Effector CD8-positive, alpha-beta T cell (primary cell): ENCODE results near the gene MYADM.

Source experiments
- DNase-seq: peaks from one replicate; lab custom pipeline; 2025; lab: John Stamatoyannopoulos, UW

Gene MYADM

DNA sequence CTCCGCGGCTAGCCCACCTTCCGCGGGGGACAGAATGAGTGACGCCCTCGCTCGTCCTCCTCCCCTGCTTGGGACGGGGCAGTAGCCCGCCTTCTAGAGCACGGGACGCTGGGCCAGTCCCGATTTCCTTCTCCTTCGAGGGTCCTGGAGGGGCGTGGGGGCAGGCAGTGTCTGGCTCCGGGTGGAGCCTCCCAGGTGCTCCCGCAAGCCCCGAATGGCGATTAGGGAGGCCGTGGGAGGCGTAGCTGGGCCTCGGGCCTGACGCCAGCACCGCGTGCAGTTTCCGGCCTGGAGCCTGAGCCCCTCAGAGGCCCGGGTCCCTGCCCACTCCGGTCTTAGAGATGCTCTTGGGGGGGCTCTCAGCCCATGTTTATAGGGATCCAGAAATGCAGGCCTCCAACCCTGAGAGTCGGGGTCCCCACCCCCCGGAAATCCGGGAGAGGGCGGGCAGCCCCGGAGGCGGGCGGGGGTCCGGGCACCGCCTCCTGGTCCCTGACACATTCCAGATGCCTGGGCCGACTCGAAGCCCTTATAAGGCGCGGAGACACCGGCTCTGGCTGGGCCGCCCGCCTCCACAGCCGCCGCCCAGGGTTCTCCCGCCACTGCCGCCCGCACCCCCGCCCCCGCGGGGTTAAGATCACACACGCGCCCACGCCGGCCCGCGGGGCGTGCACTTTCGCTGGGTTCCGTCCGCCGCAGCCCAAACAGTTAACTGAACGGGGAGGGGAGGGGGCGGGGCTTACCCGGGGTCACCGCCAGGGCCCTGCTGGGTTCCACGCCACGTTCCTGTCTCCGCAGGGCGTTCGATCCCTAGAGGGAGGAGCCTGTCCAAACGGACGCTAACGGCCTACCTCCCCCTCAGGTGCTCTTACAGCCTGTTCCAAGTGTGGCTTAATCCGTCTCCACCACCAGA, 1.5 kb downstream of the MYADM start:
- DNase-seq, result peak; percentile 96

DNA sequence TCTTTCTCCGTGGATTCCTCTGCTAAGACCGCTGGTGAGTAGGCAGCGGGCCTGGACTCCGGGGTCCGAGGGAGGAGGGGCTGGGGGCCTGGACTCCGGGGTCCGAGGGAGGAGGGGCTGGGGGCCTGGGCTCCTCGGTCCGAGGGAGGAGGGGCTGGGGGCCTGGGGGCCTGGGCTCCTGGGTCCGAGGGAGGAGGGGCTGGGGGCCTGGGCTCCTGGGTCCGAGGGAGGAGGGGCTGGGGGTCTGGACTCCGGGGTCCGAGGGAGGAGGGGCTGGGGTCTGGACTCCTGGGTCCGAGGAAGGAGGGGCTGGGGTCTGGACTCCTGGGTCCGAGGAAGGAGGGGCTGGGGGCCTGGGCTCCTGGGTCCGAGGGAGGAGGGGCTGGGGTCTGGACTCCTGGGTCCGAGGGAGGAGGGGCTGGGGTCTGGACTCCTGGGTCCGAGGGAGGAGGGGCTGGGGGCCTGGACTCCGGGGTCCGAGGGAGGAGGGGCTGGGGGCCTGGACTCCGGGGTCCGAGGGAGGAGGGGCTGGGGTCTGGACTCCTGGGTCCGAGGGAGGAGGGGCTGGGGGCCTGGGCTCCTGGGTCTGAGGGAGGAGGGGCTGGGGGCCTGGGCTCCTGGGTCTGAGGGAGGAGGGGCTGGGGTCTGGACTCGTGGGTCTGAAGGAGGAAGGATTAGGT, 2.3 kb downstream of the MYADM start:
- peak; percentile 27 for DNase-seq

DNA sequence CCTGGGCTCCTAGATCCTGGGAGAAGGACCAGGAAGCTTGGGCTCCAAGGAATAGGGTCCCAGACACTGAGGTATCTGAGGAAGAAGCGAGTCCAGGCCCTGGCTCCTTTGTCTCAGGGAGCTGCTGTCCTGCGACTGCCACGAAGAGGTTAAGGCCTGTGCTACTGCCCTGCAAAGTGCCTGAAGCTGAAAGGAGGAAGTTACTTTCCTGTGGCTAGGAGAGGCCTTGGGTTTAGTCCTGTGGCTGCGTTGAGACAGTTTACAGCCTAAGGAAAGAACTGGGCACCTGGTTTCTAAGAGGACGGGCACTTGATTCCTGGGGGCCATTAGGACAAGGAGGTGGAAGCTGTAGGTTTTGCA, 2.8 kb downstream of the MYADM start:
- DNase-seq, result no peak

DNA sequence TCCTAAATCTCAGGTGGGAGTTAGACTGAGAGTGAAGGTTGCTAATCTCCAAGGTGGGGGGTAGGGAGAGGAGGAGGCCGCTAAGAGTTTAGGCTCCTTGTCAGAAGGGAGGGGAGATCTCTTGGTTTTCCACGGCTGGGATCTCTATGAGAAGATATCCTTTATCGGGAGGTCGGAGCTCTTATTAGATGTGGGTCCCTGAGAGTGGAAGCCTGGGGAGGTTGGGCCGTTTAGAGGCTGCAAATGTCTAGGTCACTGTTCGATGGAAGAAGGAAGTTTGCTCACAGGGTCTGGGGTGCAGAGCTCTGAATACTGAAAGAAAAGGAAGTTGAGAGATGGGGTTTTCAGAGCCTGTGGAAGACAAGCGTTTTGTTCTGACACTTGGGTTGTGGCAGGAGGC, 3.8 kb downstream of the MYADM start:
- no peak for DNase-seq

DNA sequence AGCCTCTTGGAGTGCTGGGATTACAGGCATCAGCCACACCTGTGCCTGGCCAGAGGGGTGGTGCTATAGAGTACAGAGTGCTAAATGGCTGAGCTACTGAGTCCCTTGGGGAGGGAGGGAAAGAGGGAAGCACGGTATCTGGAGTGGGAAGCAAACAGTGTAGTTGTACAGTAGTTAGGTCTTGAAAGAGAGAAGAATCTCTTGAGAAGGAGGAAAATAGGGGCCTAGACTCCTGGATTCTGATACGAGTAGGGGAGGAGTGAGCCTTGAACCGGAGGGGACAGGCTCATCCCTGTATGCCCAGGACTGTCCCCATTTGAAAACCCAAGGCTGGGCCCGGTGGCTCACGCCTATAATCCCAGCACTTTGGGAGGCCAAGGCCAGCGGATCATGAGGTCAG, 5.1 kb downstream of the MYADM start:
- DNase-seq, result no peak

DNA sequence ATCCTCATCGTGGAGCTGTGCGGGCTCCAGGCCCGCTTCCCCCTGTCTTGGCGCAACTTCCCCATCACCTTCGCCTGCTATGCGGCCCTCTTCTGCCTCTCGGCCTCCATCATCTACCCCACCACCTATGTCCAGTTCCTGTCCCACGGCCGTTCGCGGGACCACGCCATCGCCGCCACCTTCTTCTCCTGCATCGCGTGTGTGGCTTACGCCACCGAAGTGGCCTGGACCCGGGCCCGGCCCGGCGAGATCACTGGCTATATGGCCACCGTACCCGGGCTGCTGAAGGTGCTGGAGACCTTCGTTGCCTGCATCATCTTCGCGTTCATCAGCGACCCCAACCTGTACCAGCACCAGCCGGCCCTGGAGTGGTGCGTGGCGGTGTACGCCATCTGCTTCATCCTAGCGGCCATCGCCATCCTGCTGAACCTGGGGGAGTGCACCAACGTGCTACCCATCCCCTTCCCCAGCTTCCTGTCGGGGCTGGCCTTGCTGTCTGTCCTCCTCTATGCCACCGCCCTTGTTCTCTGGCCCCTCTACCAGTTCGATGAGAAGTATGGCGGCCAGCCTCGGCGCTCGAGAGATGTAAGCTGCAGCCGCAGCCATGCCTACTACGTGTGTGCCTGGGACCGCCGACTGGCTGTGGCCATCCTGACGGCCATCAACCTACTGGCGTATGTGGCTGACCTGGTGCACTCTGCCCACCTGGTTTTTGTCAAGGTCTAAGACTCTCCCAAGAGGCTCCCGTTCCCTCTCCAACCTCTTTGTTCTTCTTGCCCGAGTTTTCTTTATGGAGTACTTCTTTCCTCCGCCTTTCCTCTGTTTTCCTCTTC, 6.3 kb downstream of the MYADM start:
- DNase-seq, result peak; percentile 27

DNA sequence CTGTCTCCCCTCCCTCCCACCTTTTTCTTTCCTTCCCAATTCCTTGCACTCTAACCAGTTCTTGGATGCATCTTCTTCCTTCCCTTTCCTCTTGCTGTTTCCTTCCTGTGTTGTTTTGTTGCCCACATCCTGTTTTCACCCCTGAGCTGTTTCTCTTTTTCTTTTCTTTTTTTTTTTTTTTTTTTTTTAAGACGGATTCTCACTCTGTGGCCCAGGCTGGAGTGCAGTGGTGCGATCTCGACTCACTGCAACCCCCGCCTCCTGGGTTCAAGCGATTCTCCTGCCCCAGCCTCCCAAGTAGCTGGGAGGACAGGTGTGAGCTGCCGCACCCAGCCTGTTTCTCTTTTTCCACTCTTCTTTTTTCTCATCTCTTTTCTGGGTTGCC, 6.9 kb downstream of the MYADM start:
- no peak for DNase-seq

DNA sequence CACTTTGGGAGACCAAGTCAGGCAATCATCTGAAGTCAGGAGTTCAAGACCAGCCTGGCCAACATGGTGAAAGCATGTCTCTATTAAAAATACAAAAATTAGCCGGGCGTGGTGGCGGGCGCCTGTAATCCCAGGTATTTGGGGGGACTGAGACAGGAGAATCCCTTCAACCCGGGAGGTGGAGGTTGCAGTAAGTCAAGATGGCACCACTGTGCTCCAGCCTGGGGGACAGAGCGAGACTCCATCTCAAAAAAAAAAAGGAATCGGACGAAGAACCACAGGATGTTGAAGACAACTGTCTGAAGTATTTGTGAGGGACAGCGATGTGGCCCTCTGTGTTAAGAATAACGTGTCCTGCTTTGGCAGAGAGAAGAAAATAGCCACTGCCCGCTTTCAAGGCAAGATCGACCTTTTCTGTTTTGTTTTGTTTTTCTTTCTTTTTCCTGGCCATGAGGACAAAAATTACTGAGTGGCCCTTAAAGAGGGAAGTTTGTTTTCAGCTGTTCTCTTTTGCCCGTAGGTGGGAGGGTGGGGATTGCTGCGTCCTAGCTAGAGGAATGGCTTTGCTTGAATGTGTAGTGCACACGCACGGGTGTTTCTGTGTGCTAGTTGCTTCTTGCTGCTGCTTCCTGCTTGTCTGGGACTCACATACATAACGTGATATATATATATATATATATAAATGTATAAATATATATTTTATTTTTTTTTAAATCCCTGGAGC, 8.1 kb downstream of the MYADM start:
- DNase-seq, result no peak

DNA sequence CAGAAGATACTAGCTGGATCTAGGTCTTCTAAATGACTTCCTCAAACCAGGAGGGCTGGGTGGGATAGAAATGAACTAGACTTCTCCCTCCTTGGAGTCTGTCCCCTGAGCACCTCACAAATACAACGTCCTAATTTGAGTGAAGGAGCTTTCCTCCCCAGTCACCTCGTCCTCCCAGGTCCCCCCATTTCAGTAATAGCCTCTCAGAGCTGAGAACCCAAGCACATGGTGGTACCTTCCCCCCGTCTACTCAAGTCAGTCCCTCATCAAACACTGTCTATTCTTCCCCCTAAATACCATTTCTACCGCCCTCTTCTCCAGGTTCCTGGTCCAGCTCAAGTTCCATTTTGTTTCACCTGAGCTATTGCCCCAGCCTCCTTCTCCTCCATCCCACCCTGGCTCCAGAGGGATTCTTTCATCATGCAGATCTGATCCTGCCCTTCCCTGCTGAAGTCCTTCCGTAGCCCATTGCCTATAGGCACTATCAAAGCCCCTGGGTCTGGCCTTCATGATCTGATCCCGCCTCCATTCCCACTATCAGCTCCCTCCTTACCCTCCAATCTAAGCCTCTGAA, 9.1 kb downstream of the MYADM start:
- DNase-seq, result no peak

DNA sequence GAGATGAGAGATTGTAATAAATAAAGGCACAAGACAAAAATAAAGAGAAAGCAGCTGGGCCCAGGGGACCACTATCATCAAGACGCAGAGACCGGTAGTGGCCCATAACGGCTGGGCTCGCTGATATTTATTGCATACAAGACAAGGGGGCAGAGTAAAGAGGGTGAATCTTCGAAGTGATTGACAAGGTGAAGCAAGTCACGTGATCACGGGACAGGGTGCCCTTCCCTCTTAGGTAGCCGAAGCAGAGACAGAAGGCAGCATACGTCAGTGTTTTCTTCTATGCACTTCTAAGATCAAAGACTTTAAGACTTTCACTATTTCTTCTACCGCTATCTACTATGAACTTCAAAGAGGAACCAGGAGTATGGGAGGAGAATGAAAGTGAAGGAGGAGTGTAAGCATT, 9.7 kb downstream of the MYADM start:
- peak; percentile 12 for DNase-seq

DNA sequence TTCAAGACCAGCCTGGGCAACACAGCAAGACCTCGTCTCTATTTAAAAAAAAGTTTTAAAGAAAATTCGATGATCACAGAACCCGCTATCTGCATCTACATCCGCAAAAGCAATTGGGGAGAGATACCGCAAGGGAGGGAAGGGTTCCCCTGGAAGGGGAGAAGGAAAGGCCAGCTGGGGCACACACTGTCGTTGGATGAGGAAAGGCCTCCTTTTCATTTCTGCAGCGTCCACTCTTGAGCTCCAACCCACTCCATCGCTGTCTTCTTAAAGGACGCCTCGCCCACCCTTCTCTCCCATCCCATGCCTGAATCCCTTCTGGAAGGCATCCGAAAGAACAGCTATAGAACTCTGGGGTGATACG, 11.1 kb downstream of the MYADM start:
- no peak for DNase-seq

DNA sequence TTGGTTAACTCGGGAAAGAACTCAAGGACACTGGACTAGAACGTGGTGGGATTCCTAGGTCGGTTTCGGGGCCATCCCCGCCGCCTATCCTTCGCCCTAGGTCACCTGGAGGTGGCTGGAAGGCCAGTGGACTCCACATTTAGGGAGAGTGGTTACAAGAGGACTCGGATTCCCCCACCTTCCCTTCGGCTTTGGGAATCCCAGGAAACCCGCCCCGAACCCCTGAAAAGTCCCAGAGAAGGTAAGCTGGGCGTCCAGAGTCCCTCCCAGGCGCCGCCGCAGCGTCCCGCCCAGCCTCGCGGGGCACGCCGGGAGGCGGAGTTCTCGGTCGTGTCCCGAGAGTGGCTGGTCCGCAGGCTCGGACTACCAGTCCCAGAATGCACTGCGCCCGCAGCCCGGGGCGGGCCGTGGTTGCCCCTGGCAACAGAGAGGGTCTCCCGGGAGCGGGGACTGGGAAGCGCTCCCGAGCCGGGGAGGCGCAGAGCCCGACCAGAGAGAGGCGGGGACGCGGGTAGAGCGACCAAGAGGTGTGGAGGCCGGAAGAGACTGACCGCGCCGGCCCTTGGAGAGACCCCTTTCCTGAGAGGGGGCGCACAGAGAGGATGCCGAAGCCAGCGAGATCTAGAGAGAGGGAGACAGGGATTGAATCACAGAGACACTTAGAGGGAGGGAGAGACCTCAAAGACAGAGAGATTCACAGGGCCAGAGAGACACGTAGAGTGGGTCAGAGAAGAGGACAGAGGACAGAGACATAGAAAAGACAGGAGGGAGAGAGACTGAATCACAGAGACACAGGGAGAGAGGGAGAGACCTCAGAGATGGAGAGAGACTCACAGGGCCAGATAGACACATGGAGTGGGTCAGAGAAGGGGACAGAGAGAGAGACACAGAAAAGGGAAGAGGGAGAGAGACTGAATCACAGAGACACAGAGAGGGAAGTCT, 11.7 kb downstream of the MYADM start:
- DNase-seq, result peak; percentile 60

DNA sequence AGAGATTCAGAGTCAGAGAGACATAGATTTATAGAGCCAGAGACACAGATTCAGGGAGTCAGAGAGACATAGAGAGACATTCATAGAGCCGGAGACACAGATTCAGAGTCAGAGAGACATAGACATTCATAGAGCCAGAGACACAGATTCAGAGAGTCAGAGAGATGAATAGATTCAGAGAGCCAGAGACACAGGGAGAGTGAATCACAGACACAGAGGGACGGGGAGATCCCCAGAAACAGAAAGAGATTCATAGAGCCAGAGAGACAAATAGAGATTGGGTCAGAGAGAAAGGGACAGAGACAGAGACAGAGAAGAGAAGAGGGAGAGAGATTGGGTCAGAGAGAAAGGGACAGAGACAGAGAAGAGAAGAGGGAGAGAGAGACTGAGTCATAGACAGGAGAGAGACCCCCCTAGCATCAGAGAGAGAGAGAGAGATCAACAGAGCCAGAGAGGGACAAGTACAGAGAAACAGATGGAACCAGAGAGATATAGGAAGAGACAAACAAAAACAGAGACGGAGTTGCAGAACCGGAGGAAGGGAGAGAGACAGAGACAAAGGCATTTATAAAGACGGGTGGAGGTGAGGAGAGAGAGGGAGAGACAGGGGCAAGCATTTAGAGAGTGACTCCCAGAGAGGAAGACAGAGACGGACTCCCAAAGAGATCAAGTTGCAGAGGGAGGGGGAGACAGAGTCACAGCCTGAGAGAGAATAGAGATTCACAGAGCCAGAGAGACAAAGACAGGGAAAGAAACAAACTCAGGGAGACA, 13.2 kb downstream of the MYADM start:
- DNase-seq, result no peak

DNA sequence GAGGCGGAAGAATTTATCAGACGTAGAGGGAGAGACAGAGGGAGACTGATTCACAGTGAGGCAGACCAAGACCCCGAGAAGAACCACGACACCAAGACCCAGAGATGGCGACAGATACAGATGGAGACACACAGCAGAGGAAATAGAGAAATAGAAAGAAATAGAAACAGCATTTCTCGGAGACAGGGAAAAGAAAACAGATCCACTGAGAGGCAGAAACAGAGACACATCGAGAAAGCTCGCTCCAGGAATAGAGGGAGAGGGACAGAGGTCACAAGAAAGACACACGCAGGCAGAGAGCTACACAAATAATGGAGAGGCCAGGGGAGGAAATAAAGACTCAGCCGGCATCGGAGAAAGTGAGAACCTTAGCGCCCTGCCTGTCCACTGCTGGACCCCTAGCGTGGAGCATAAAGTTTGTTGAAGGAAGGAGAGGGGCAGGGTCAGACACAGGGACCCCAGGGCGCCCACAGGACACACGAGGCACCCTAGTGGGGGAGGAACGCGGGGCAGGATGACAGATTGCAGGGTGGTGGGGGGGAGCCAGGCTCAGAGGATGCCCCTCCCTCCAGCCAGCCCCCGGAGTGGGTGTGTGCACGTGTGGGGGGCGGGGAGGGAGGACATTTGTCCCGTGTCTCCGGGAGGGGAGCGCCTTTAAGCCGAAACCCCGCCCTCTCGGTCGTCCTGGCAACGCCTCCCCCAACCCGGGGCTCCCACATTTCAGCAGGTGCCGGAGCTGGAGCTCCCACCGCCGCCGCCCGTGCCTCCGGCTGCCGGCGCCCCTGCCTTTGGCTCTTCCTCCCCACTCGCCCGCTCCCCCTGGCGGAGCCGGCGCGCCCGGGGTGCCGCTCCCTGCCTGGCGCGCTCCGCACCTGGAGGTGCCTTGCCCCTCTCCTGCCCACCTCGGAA, 14.1 kb downstream of the MYADM start, which contains the start of gene PRKCG:
PRKCG (plus strand) TSS at position 716 of the 909 bp plus-strand sequence. CDS start 298 bp downstream, outside the sequence.
- DNase-seq, result peak; percentile 66

DNA sequence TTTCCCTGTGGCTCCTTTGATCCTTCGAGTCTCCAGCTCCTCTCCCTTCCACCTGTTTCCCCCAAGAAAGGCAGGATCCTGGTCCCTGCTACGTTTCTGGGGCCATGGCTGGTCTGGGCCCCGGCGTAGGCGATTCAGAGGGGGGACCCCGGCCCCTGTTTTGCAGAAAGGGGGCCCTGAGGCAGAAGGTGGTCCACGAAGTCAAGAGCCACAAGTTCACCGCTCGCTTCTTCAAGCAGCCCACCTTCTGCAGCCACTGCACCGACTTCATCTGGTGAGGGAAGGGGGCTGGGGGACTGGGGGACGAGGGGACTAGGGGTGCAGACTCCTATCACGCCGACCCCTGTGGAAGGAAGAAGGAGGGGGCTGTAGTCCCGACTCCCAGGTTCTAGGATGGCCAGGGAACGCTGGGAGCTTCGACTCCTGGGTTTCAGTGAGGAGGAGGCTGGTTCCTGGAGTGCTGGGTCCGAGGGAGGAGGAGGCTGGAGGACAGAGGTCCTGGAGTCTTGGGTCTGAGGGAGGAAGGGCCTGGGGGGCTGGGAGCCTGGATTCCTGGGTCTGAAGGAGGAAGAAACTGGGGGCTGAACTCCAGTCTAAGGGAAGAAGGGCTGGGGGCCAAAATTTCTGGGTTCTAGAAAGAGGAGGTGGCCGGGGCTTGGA, 14.8 kb downstream of the MYADM start:
- no peak for DNase-seq

DNA sequence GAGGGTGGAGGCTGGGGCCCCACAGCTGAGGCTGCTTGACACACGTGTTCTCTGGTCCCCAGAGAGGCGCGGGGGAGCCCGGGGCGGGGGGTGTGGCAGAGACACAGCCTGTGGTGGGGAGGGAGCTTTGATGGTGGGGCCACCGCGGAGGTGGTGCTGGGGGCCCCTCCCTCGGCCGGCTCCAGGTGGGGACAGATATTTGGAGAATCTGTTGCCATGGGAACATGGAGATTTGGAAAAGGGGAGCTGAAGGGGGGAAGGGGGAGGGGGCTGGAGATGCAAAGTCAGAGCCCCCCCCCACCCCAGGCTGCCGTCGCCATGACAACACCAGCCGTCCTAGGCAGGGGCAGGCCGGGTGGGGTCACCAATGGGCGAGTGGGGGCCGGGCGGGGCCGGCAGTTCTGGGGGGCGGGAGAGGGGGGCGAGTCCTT, 15.6 kb downstream of the MYADM start:
- peak; percentile 58 for DNase-seq

DNA sequence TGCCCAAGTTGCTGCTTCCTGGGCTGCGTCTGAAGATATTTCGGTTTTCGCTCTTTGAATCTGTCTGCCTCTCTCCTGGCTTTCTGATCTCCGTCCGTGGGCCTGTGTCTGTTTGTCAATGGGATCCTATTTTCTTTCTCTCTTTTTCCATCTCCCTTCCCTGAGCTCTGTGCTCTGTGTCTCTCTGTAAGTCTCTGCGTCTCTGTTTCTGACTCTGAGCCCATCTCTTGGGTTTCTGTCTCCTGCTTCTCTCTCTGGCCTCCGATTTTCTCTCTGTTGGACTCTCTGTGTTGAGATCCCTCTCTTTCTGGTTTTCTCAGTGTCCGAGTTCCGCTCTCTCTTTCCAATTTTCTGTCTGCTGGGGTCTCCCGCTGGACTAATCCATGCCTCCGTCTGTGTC, 16.1 kb downstream of the MYADM start:
- no peak for DNase-seq

DNA sequence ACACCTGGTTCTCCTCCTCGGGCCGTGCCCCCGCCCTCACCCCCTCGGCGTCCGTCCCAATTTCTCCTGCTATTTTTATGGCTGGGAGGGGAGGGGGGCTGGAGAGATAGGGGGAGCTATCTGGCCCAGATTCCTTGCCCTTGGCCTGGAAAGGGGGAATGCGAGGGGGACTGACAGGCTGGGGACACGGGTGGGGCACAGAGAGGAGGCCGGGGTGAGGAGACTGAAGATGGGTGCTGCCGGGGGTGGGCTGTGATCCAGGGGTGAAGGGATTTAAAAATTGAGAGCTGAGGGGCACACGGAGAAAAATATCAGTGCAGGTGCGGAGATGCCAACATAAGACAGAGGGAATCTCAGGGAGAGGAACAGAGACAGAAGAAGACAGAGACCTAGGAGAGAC, 16.6 kb downstream of the MYADM start:
- DNase-seq, result no peak
